BE2C (cell line): Measurements from ENCODE around the gene PJA2.
"Not testable (repeated sequence)": the region's sequence is repeated elsewhere in the genome, so short reads cannot be mapped to it uniquely, and the experiment has no call there.

ENCODE experiments used
- DNase-seq: peaks from one replicate; pipeline ENCODE4 v3.0.0-alpha.2; 2020
- H3K27me3 ChIP-seq: fragments of 250-450 bp; sonication (Bioruptor Pico); 2 replicates; pipeline ENCODE4 v1.5.1; 2020; ENCODE audit warnings: mild to moderate bottlenecking
- H3K36me3 ChIP-seq: fragments of 250-450 bp; sonication (Bioruptor Pico); 2 replicates; pipeline ENCODE4 v1.5.1; 2020; ENCODE audit warnings: mild to moderate bottlenecking
- H3K4me1 ChIP-seq: fragments of 250-450 bp; sonication (Bioruptor Pico); 2 replicates; pipeline ENCODE4 v1.5.1; 2020
- H3K4me3 ChIP-seq: 2 replicates; pipeline ENCODE4 v1.5.1; 2011; ENCODE audit warnings: low read depth, low read length
- H3K9me3 ChIP-seq: fragments of 250-450 bp; sonication (Bioruptor Pico); 2 replicates; pipeline ENCODE4 v1.5.1; 2020
- TF ChIP-seq, protein P1 (sequence below): IDR thresholded peaks from 2 replicates; pipeline ENCODE4 v1.5.1; 2012; ENCODE audit warnings: mild to moderate bottlenecking, low read depth, low read length

The PJA2 gene

DNA sequence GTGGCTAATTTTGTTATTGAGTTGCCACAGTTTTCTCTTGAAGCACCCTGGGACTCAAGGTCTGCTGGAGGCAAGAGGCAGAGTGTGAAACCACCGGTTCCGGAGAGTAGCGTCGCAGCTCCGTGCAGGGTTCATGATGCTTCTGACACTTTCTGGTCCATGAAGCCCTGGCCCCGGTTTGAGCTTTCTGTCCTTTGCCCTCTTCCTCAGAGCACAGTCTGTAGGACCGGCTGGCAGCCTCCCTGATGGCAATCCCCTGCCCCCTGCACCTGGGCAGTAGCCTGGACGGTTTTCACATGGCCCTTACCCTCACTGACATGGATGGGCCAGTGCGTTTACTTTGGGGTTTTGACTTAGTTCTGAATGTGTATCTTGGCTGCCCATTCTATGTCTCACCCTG lies 111.9 kb downstream of the PJA2 start:
- H3K27me3 ChIP-seq: no peaks in the 10 kb centered on the region
- no peaks in the 10 kb centered on the region for H3K36me3 ChIP-seq
- DNase-seq: no peak
- no peak overlapping the region for H3K4me3 ChIP-seq
- H3K9me3 ChIP-seq: no peaks in the 10 kb centered on the region
- H3K4me1 ChIP-seq: peaks cover 25% of the 10 kb centered on the region
- TF ChIP-seq, protein P1, sequence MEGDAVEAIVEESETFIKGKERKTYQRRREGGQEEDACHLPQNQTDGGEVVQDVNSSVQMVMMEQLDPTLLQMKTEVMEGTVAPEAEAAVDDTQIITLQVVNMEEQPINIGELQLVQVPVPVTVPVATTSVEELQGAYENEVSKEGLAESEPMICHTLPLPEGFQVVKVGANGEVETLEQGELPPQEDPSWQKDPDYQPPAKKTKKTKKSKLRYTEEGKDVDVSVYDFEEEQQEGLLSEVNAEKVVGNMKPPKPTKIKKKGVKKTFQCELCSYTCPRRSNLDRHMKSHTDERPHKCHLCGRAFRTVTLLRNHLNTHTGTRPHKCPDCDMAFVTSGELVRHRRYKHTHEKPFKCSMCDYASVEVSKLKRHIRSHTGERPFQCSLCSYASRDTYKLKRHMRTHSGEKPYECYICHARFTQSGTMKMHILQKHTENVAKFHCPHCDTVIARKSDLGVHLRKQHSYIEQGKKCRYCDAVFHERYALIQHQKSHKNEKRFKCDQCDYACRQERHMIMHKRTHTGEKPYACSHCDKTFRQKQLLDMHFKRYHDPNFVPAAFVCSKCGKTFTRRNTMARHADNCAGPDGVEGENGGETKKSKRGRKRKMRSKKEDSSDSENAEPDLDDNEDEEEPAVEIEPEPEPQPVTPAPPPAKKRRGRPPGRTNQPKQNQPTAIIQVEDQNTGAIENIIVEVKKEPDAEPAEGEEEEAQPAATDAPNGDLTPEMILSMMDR: no peak

DNA sequence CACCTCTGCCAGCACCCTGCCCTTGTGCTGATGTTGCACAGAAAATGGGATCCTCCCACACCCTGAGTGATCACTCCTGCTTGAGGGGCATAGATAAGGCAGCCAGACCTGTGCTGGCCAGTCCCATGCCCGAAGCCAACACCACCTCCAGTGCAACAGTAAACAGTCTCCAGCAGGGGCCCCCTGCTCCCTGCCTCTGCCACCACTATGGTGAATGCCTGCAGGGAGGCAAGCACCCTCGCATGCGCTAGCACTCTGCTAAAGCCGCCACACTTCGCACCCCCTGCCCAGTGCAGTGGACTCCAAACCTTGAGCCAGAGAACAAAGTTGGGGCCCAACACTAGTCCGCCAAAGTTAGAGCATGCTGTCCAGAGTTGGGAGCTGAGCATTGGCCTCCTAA lies 118.7 kb downstream of the PJA2 start:
- Histone ChIP-seq H3K27me3 (no peaks in the 10 kb centered on the region), H3K9me3 (no peaks in the 10 kb centered on the region), H3K4me3 (no peak overlapping the region), H3K36me3 (no peaks in the 10 kb centered on the region), H3K4me1 (no peaks in the 10 kb centered on the region)
- no peak for DNase-seq
- TF ChIP-seq, protein P1: no peak

GRCh38 chr5:109290231-109290630 lies 119.5 kb downstream of the PJA2 start:
- DNase-seq: no peak
- Histone ChIP-seq H3K36me3 (no peaks in the 10 kb centered on the region), H3K4me1 (no peaks in the 10 kb centered on the region), H3K27me3 (no peaks in the 10 kb centered on the region), H3K4me3 (no peak overlapping the region), H3K9me3 (no peaks in the 10 kb centered on the region)
- TF ChIP-seq, protein P1: no peak

- H3K4me3 ChIP-seq, H3K27me3 ChIP-seq, H3K9me3 ChIP-seq, H3K36me3 ChIP-seq, H3K4me1 ChIP-seq, DNase-seq: not testable (repeated sequence)
These were observed 123.1 kb downstream of the PJA2 start for GRCh38 chr5:109286628-109287027.
